GM12872 (cell line): ENCODE measurements around the gene PARP1.

Experiments used
- CTCF ChIP-seq: IDR thresholded peaks from 3 replicates; pipeline ENCODE4 v1.5.1; 2011; ENCODE audit warnings: low read depth, mild to moderate bottlenecking, low read length, moderate library complexity; ENCODE audit not compliant: insufficient read depth

Gene PARP1

GRCh38 chr1:226420328-226420727 is 12.4 kb upstream of the PARP1 start:
- TF ChIP-seq CTCF: no peak

GRCh38 chr1:226419284-226420029 is 11.6 kb upstream of the PARP1 start:
- TF ChIP-seq CTCF: no peak

GRCh38 chr1:226417830-226418546 is 10.1 kb upstream of the PARP1 start:
- TF ChIP-seq CTCF: no peak

- TF ChIP-seq CTCF: no peak
Measured at GRCh38 chr1:226417350-226417749, 9.5 kb upstream of the PARP1 start.

- no peak for TF ChIP-seq CTCF
Measured at GRCh38 chr1:226414098-226414698, 6.3 kb upstream of the PARP1 start.

GRCh38 chr1:226411619-226412018 is 3.7 kb upstream of the PARP1 start:
- no peak for TF ChIP-seq CTCF

GRCh38 chr1:226410958-226411357 is 3.1 kb upstream of the PARP1 start:
- no peak for TF ChIP-seq CTCF
